Adrenal gland (tissue), 5 donors: Measurements from ENCODE around the gene HNRNPM.

Experiments
- POLR2A ChIP-seq, 2 donors: fragments of 450-650 bp; IDR thresholded peaks; one replicate each; pipeline ENCODE4 v1.6.1; 2017; ENCODE audit warnings: antibody characterized with exemption in 2 of 2, mild to moderate bottlenecking in 2 of 2, moderate library complexity in 1 of 2
- TF ChIP-seq, protein P1 (sequence below), 6 experiments: fragments of 450-650 bp in 4 of 6; fragments of 200-600 bp in 2 of 6; sonication (generic) in 1 of 6; IDR thresholded peaks; 1 replicate in 5 of 6; 2 replicates in 1 of 6; pipeline versions ENCODE4 v1.5.1 to v1.8.0; 2016 to 2021; ENCODE audit warnings: antibody characterized with exemption in 6 of 6, mild to moderate bottlenecking in 2 of 6, moderate library complexity in 1 of 6
- donor health status: DM: no; HTN: no; CAD: no.

DNA sequence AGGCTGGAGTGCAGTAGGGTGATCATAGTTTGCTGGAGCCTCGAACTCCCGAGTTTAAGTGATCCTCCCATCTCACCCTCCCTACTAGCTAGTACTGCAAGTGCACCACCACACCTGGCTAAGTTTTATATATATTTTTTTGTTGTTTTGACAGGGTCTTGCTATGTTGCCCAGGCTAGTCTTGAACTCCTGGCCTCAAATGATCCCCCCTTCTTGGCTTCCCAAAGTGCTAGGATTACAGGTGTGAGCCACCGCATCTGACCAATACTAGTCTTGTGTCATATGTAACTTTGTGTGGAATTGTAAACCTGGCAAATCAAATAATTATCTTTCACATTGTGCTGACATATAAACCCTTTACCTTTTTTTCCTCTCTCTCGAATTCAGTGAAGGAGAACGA is 10.2 kb downstream of the HNRNPM start:
- no peak for TF ChIP-seq POLR2A (IDR thresholded peaks at IDR 0.05)
- TF ChIP-seq, protein P1, sequence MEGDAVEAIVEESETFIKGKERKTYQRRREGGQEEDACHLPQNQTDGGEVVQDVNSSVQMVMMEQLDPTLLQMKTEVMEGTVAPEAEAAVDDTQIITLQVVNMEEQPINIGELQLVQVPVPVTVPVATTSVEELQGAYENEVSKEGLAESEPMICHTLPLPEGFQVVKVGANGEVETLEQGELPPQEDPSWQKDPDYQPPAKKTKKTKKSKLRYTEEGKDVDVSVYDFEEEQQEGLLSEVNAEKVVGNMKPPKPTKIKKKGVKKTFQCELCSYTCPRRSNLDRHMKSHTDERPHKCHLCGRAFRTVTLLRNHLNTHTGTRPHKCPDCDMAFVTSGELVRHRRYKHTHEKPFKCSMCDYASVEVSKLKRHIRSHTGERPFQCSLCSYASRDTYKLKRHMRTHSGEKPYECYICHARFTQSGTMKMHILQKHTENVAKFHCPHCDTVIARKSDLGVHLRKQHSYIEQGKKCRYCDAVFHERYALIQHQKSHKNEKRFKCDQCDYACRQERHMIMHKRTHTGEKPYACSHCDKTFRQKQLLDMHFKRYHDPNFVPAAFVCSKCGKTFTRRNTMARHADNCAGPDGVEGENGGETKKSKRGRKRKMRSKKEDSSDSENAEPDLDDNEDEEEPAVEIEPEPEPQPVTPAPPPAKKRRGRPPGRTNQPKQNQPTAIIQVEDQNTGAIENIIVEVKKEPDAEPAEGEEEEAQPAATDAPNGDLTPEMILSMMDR (IDR thresholded peaks at IDR 0.05), result no peak
